Neuronal stem cell (in vitro differentiated cells): ENCODE data around the gene SPSB1.

ENCODE experiments used
- DNase-seq: peaks from one replicate; pipeline ENCODE4 v3.0.0-alpha.2; 2013; ENCODE audit warnings: low spot score
- H2AFZ ChIP-seq: one replicate; pipeline ENCODE4 v1.6.1; 2013; ENCODE audit warnings: mild to moderate bottlenecking, low read length, inconsistent platforms
- H2AK5ac ChIP-seq: 2 replicates; pipeline ENCODE4 v1.6.1; 2013; ENCODE audit warnings: low read depth, mild to moderate bottlenecking, inconsistent platforms, low read length, moderate library complexity, mixed read lengths
- H2BK120ac ChIP-seq: 2 replicates; pipeline ENCODE4 v1.6.1; 2013; ENCODE audit warnings: low read depth, mild to moderate bottlenecking, inconsistent platforms, low read length, moderate library complexity, mixed read lengths
- H2BK12ac ChIP-seq: one replicate; pipeline ENCODE4 v1.6.1; 2013; ENCODE audit warnings: low read length, inconsistent platforms
- H2BK15ac ChIP-seq: 2 replicates; pipeline ENCODE4 v1.6.1; 2013; ENCODE audit warnings: mild to moderate bottlenecking, low read length, inconsistent platforms, mixed read lengths
- H2BK5ac ChIP-seq: one replicate; pipeline ENCODE4 v1.6.1; 2013; ENCODE audit warnings: inconsistent platforms, mild to moderate bottlenecking, low read length, moderate library complexity
- H3K14ac ChIP-seq: one replicate; pipeline ENCODE4 v1.6.1; 2013; ENCODE audit warnings: low read length, inconsistent platforms
- H3K18ac ChIP-seq: 2 replicates; pipeline ENCODE4 v1.6.1; 2013; ENCODE audit warnings: low read length, inconsistent platforms
- H3K23ac ChIP-seq: 2 replicates; pipeline ENCODE4 v1.6.1; 2013; ENCODE audit warnings: low read depth, mild to moderate bottlenecking, mixed read lengths, low read length, inconsistent platforms; ENCODE audit not compliant: poor library complexity
- H3K27ac ChIP-seq: replicated peaks from 3 replicates; pipeline ENCODE4 v1.5.1; 2013; ENCODE audit warnings: low read length, inconsistent platforms
- H3K27me3 ChIP-seq, 3 experiments: 2 replicates each; pipeline ENCODE4 v1.6.1; 2013; ENCODE audit warnings: low read length in 3 of 3, mild to moderate bottlenecking in 2 of 3, inconsistent platforms in 1 of 3, low read depth in 1 of 3, mixed read lengths in 1 of 3, moderate library complexity in 1 of 3; ENCODE audit not compliant: control insufficient read depth in 3 of 3, insufficient read depth in 3 of 3
- H3K36me3 ChIP-seq, 2 donors: replicated peaks in 1 of 2; 2 replicates each; pipeline ENCODE4 v1.6.1; 2013; ENCODE audit warnings: low read length in 2 of 2; ENCODE audit not compliant: control insufficient read depth in 2 of 2, insufficient read depth in 2 of 2
- H3K4ac ChIP-seq: 2 replicates; pipeline ENCODE4 v1.6.1; 2013; ENCODE audit warnings: inconsistent platforms, mild to moderate bottlenecking, low read length, moderate library complexity
- H3K4me1 ChIP-seq, 2 donors: 1 replicate in 1 of 2; 2 replicates in 1 of 2; pipeline ENCODE4 v1.6.1; 2013; ENCODE audit warnings: low read length in 2 of 2, low read depth in 1 of 2; ENCODE audit not compliant: control insufficient read depth in 2 of 2, insufficient read depth in 1 of 2
- H3K4me2 ChIP-seq: one replicate; pipeline ENCODE4 v1.6.1; 2013; ENCODE audit warnings: mild to moderate bottlenecking, low read length, inconsistent platforms; ENCODE audit not compliant: insufficient read depth, poor library complexity, severe bottlenecking
- H3K4me3 ChIP-seq, 2 donors: 2 replicates each; pipeline ENCODE4 v1.5.1; 2013; ENCODE audit warnings: low read length in 2 of 2, mild to moderate bottlenecking in 2 of 2, inconsistent platforms in 1 of 2, moderate library complexity in 1 of 2
- H3K79me1 ChIP-seq: one replicate; pipeline ENCODE4 v1.6.1; 2013; ENCODE audit warnings: low read depth, mild to moderate bottlenecking, inconsistent platforms, low read length, moderate library complexity
- H3K9ac ChIP-seq: one replicate; pipeline ENCODE4 v1.6.1; 2013; ENCODE audit warnings: mild to moderate bottlenecking, low read depth, low read length, inconsistent platforms; ENCODE audit not compliant: poor library complexity
- H3K9me3 ChIP-seq, 2 donors: replicated peaks in 1 of 2; 2 replicates each; pipeline versions ENCODE3 to v1.6.1; 2013; ENCODE audit warnings: low read length in 2 of 2, mild to moderate bottlenecking in 2 of 2, inconsistent platforms in 1 of 2, low read depth in 1 of 2, mixed read lengths in 1 of 2, moderate library complexity in 1 of 2; ENCODE audit not compliant: control insufficient read depth in 2 of 2, insufficient read depth in 1 of 2
- H4K8ac ChIP-seq: one replicate; pipeline ENCODE4 v1.6.1; 2013; ENCODE audit warnings: low read depth, mild to moderate bottlenecking, inconsistent platforms, low read length, moderate library complexity
- H4K91ac ChIP-seq: one replicate; pipeline ENCODE4 v1.6.1; 2013; ENCODE audit warnings: low read length, low read depth, mild to moderate bottlenecking, inconsistent platforms; ENCODE audit not compliant: poor library complexity
- WGBS, 2 donors: extraction: QIAGEN DNeasy Blood & Tissue Kit; methylation state at CpG; one replicate each; pipeline ENCODE4 v1.1.7; 2013; ENCODE audit warnings: missing lambda C conversion rate in 2 of 2, mixed read lengths in 1 of 2; ENCODE audit not compliant: insufficient read length in 2 of 2, insufficient replicate concordance in 1 of 2; ENCODE audit errors: extremely low coverage in 2 of 2; 5-methylcytosine and 5-hydroxymethylcytosine counted together

SPSB1 gene

GRCh38 chr1:9388335-9389180, 95.9 kb downstream of the SPSB1 start:
- no peak overlapping the region for H2BK15ac ChIP-seq
- H3K18ac ChIP-seq, result peak overlapping the region; percentile 58
- H3K4me1 ChIP-seq, result peaks cover 0 to 3% of the 10 kb centered on the region in 2 donors
- H3K9ac ChIP-seq, result no peak overlapping the region
- no peak overlapping the region for H2AFZ ChIP-seq
- H3K4ac ChIP-seq, result no peak overlapping the region
- H2BK120ac ChIP-seq, result no peak overlapping the region
- no peaks in the 10 kb centered on the region for H3K36me3 ChIP-seq
- H2BK12ac ChIP-seq, result no peak overlapping the region
- H3K23ac ChIP-seq, result no peak overlapping the region
- H3K9me3 ChIP-seq, result no peaks in the 10 kb centered on the region
- H3K27ac ChIP-seq, result no peak overlapping the region
- peak overlapping the region; percentile 54 for H2AK5ac ChIP-seq
- no peak for DNase-seq
- H4K91ac ChIP-seq, result no peak overlapping the region
- H3K4me2 ChIP-seq, result no peak overlapping the region
- H3K79me1 ChIP-seq, result no peaks in the 10 kb centered on the region
- no peak overlapping the region for H3K14ac ChIP-seq
- no peak overlapping the region for H4K8ac ChIP-seq
- H3K4me3 ChIP-seq, result no peak overlapping the region
- no CpG with 5 or more reads among the region's 18 CpGs for WGBS, 2 donors
- no peak overlapping the region for H2BK5ac ChIP-seq
- peaks cover 0 to 24% (median 0%) of the 10 kb centered on the region in 3 experiments for H3K27me3 ChIP-seq

DNA sequence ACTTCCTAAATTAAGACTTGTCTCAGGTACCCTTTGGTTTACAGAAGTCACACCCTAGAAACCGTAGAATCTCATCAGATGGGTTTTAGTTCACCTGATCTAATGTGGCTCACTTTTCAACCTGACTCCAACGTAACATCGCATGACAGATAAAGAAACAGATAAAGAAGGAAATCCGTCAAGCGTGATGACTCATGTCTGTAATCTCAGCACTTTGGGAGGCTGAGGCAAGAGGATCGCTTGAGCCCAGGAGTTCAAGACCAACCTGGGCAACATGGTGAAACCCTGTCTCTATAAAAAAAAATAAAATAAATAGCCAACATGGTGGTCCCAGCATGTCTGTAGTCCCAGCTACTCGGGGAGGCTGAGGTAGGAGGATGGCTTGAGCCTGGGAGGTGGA, 97.3 kb downstream of the SPSB1 start:
- Histone ChIP-seq H3K9me3 (peaks cover 0 to 2% of the 10 kb centered on the region in 2 donors), H3K23ac (no peak overlapping the region), H4K91ac (no peak overlapping the region), H3K36me3 (no peaks in the 10 kb centered on the region), H2BK5ac (no peak overlapping the region), H4K8ac (no peak overlapping the region), H2AK5ac (no peak overlapping the region), H2BK12ac (no peak overlapping the region), H3K79me1 (no peaks in the 10 kb centered on the region), H2BK120ac (no peak overlapping the region), H3K27ac (no peak overlapping the region), H3K4me3 (no peak overlapping the region), H3K4me1 (peaks cover 0 to 3% of the 10 kb centered on the region in 2 donors), H3K27me3 (peaks cover 0 to 16% (median 0%) of the 10 kb centered on the region in 3 experiments), H3K14ac (no peak overlapping the region), H3K9ac (no peak overlapping the region), H2BK15ac (no peak overlapping the region), H3K18ac (no peak overlapping the region), H3K4me2 (no peak overlapping the region), H2AFZ (no peak overlapping the region), H3K4ac (no peak overlapping the region)
- DNase-seq, result no peak
- no CpG with 5 or more reads among the region's 7 CpGs for WGBS, 2 donors

GRCh38 chr1:9391620-9392019, 98.9 kb downstream of the SPSB1 start:
- no peak for DNase-seq
- H3K27ac ChIP-seq, result no peak overlapping the region
- no peak overlapping the region for H2AK5ac ChIP-seq
- no peak overlapping the region for H2AFZ ChIP-seq
- H3K79me1 ChIP-seq, result no peaks in the 10 kb centered on the region
- no peak overlapping the region for H2BK12ac ChIP-seq
- no peak overlapping the region for H3K4me3 ChIP-seq
- no peak overlapping the region for H2BK5ac ChIP-seq
- H3K4me1 ChIP-seq, result no peaks in the 10 kb centered on the region
- H3K4me2 ChIP-seq, result no peak overlapping the region
- no peak overlapping the region for H3K14ac ChIP-seq
- H2BK15ac ChIP-seq, result no peak overlapping the region
- WGBS, 2 donors, result no CpG with 5 or more reads among the region's 6 CpGs
- H4K91ac ChIP-seq, result no peak overlapping the region
- no peak overlapping the region for H2BK120ac ChIP-seq
- H3K9ac ChIP-seq, result no peak overlapping the region
- no peaks in the 10 kb centered on the region for H3K36me3 ChIP-seq
- H3K23ac ChIP-seq, result no peak overlapping the region
- H3K4ac ChIP-seq, result no peak overlapping the region
- H4K8ac ChIP-seq, result no peak overlapping the region
- peaks cover 0 to 5% (median 0%) of the 10 kb centered on the region in 3 experiments for H3K27me3 ChIP-seq
- H3K9me3 ChIP-seq, result peaks cover 0 to 7% of the 10 kb centered on the region in 2 donors
- no peak overlapping the region for H3K18ac ChIP-seq

DNA sequence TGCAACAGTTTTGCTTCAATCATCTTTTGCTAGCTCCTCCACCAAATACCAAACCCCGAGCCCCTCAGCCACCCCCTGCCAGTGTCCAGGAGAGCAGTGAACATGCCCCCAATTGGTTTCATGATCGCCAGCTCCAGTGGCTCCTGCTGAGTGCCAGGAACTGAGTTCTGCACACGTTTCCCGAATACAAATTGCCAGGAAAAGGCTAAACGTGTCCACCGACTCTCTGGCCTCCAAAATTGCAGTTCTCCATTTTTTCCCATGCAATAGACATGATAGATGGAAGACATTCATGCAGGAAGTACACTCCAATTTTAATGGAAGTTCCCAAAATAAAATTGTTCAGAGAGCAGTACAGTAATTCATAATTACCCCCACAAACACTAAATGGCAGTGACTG, 101.3 kb downstream of the SPSB1 start:
- Histone ChIP-seq H3K4me3 (no peak overlapping the region), H3K14ac (no peak overlapping the region), H4K91ac (no peak overlapping the region), H2AK5ac (no peak overlapping the region), H2BK15ac (no peak overlapping the region), H3K18ac (no peak overlapping the region), H3K27ac (no peak overlapping the region), H3K27me3 (peaks cover 0 to 5% (median 0%) of the 10 kb centered on the region in 3 experiments), H3K79me1 (peaks cover 2% of the 10 kb centered on the region), H3K36me3 (no peaks in the 10 kb centered on the region), H3K9ac (no peak overlapping the region), H2BK12ac (no peak overlapping the region), H3K9me3 (peaks cover 0 to 7% of the 10 kb centered on the region in 2 donors), H4K8ac (no peak overlapping the region), H2BK120ac (no peak overlapping the region), H3K4me1 (peaks cover 0 to 2% of the 10 kb centered on the region in 2 donors), H3K23ac (no peak overlapping the region), H3K4me2 (no peak overlapping the region), H2AFZ (no peak overlapping the region), H3K4ac (no peak overlapping the region), H2BK5ac (no peak overlapping the region)
- no peak for DNase-seq
- no CpG with 5 or more reads among the region's 6 CpGs for WGBS, 2 donors
